ENCODE results near the gene CHN1.

The CHN1 gene

GRCh38 chr2:175030380-175031271, 25.4 kb upstream of the CHN1 start:
- 78 to 80% methylated on average over 5 of the region's 5 CpGs for WGBS, 2 experiments

GRCh38 chr2:175027755-175028154, 22.6 kb upstream of the CHN1 start:
- no peaks in the 10 kb centered on the region for H3K9me3 ChIP-seq (ENCODE audit: control insufficient read depth, low read length)
- H3K27ac ChIP-seq (ENCODE audit: insufficient read depth, low read depth, low read length, poor library complexity, severe bottlenecking) = no peak overlapping the region
- H3K36me3 ChIP-seq (ENCODE audit: control insufficient read depth, insufficient read depth, low read length) = no peaks in the 10 kb centered on the region
- 89 to 96% methylated on average over 3 of the region's 3 CpGs for WGBS, 2 experiments
- H3K27me3 ChIP-seq (ENCODE audit: control insufficient read depth, insufficient read depth, low read length, poor library complexity, severe bottlenecking) = no peaks in the 10 kb centered on the region
- H3K4me3 ChIP-seq (ENCODE audit: insufficient read depth, low read depth, low read length) = no peak overlapping the region
- H3K4me1 ChIP-seq (ENCODE audit: control insufficient read depth, insufficient read depth, low read length) = no peaks in the 10 kb centered on the region

More at GRCh38 chr2:175030380-175031271, 25.4 kb upstream of the CHN1 start:
- Histone ChIP-seq H3K27ac (ENCODE audit: insufficient read depth, low read depth, low read length, poor library complexity, severe bottlenecking) (no peak overlapping the region), H3K27me3 (ENCODE audit: control insufficient read depth, insufficient read depth, low read length, poor library complexity, severe bottlenecking) (no peaks in the 10 kb centered on the region), H3K36me3 (ENCODE audit: control insufficient read depth, insufficient read depth, low read length) (no peaks in the 10 kb centered on the region), H3K4me3 (ENCODE audit: insufficient read depth, low read depth, low read length) (no peak overlapping the region), H3K9me3 (ENCODE audit: control insufficient read depth, low read length) (no peaks in the 10 kb centered on the region), H3K4me1 (ENCODE audit: control insufficient read depth, insufficient read depth, low read length) (no peaks in the 10 kb centered on the region)

- Histone ChIP-seq H3K4me3 (ENCODE audit: insufficient read depth, low read depth, low read length) (no peak overlapping the region), H3K4me1 (ENCODE audit: control insufficient read depth, insufficient read depth, low read length) (no peaks in the 10 kb centered on the region), H3K27me3 (ENCODE audit: control insufficient read depth, insufficient read depth, low read length, poor library complexity, severe bottlenecking) (no peaks in the 10 kb centered on the region), H3K9me3 (ENCODE audit: control insufficient read depth, low read length) (no peaks in the 10 kb centered on the region), H3K36me3 (ENCODE audit: control insufficient read depth, insufficient read depth, low read length) (no peaks in the 10 kb centered on the region), H3K27ac (ENCODE audit: insufficient read depth, low read depth, low read length, poor library complexity, severe bottlenecking) (no peak overlapping the region)
- WGBS, 2 experiments = 83 to 84% methylated on average over 1 to 2 of the region's 2 CpGs
Observed at GRCh38 chr2:175026385-175026784, 21.2 kb upstream of the CHN1 start.

- H3K27me3 ChIP-seq (ENCODE audit: control insufficient read depth, insufficient read depth, low read length, poor library complexity, severe bottlenecking) = no peaks in the 10 kb centered on the region
- no peaks in the 10 kb centered on the region for H3K4me1 ChIP-seq (ENCODE audit: control insufficient read depth, insufficient read depth, low read length)
- H3K36me3 ChIP-seq (ENCODE audit: control insufficient read depth, insufficient read depth, low read length) = no peaks in the 10 kb centered on the region
- H3K9me3 ChIP-seq (ENCODE audit: control insufficient read depth, low read length) = no peaks in the 10 kb centered on the region
- WGBS, 2 experiments = 86 to 98% methylated on average over 1 of the region's 1 CpG
- no peak overlapping the region for H3K4me3 ChIP-seq (ENCODE audit: insufficient read depth, low read depth, low read length)
- H3K27ac ChIP-seq (ENCODE audit: insufficient read depth, low read depth, low read length, poor library complexity, severe bottlenecking) = no peak overlapping the region
Observed at GRCh38 chr2:175025946-175026345, 20.8 kb upstream of the CHN1 start.

- H3K27me3 ChIP-seq (ENCODE audit: control insufficient read depth, insufficient read depth, low read length, poor library complexity, severe bottlenecking) = no peaks in the 10 kb centered on the region
- no peaks in the 10 kb centered on the region for H3K9me3 ChIP-seq (ENCODE audit: control insufficient read depth, low read length)
- no peaks in the 10 kb centered on the region for H3K36me3 ChIP-seq (ENCODE audit: control insufficient read depth, insufficient read depth, low read length)
- WGBS, 2 experiments = 100% methylated on average over 2 of the region's 3 CpGs
- H3K4me1 ChIP-seq (ENCODE audit: control insufficient read depth, insufficient read depth, low read length) = no peaks in the 10 kb centered on the region
- no peak overlapping the region for H3K4me3 ChIP-seq (ENCODE audit: insufficient read depth, low read depth, low read length)
- H3K27ac ChIP-seq (ENCODE audit: insufficient read depth, low read depth, low read length, poor library complexity, severe bottlenecking) = no peak overlapping the region
Observed at GRCh38 chr2:175025233-175025632, 20.1 kb upstream of the CHN1 start.

- H3K36me3 ChIP-seq (ENCODE audit: control insufficient read depth, insufficient read depth, low read length) = no peaks in the 10 kb centered on the region
- H3K4me3 ChIP-seq (ENCODE audit: insufficient read depth, low read depth, low read length) = no peak overlapping the region
- WGBS, 2 experiments = 89 to 91% methylated on average over 3 of the region's 3 CpGs
- H3K4me1 ChIP-seq (ENCODE audit: control insufficient read depth, insufficient read depth, low read length) = no peaks in the 10 kb centered on the region
- H3K27me3 ChIP-seq (ENCODE audit: control insufficient read depth, insufficient read depth, low read length, poor library complexity, severe bottlenecking) = no peaks in the 10 kb centered on the region
- H3K9me3 ChIP-seq (ENCODE audit: control insufficient read depth, low read length) = no peaks in the 10 kb centered on the region
- H3K27ac ChIP-seq (ENCODE audit: insufficient read depth, low read depth, low read length, poor library complexity, severe bottlenecking) = no peak overlapping the region
Observed at GRCh38 chr2:175022923-175023322, 17.7 kb upstream of the CHN1 start.

GRCh38 chr2:175019566-175020327, 14.6 kb upstream of the CHN1 start:
- H3K27me3 ChIP-seq (ENCODE audit: control insufficient read depth, insufficient read depth, low read length, poor library complexity, severe bottlenecking) = no peaks in the 10 kb centered on the region
- no peaks in the 10 kb centered on the region for H3K4me1 ChIP-seq (ENCODE audit: control insufficient read depth, insufficient read depth, low read length)
- 91 to 92% methylated on average over 2 of the region's 2 CpGs for WGBS, 2 experiments
- H3K4me3 ChIP-seq (ENCODE audit: insufficient read depth, low read depth, low read length) = no peak overlapping the region
- H3K36me3 ChIP-seq (ENCODE audit: control insufficient read depth, insufficient read depth, low read length) = no peaks in the 10 kb centered on the region
- no peak overlapping the region for H3K27ac ChIP-seq (ENCODE audit: insufficient read depth, low read depth, low read length, poor library complexity, severe bottlenecking)
- H3K9me3 ChIP-seq (ENCODE audit: control insufficient read depth, low read length) = no peaks in the 10 kb centered on the region

- Histone ChIP-seq H3K36me3 (ENCODE audit: control insufficient read depth, insufficient read depth, low read length) (no peaks in the 10 kb centered on the region), H3K4me1 (ENCODE audit: control insufficient read depth, insufficient read depth, low read length) (no peaks in the 10 kb centered on the region), H3K27me3 (ENCODE audit: control insufficient read depth, insufficient read depth, low read length, poor library complexity, severe bottlenecking) (no peaks in the 10 kb centered on the region), H3K4me3 (ENCODE audit: insufficient read depth, low read depth, low read length) (no peak overlapping the region), H3K9me3 (ENCODE audit: control insufficient read depth, low read length) (no peaks in the 10 kb centered on the region), H3K27ac (ENCODE audit: insufficient read depth, low read depth, low read length, poor library complexity, severe bottlenecking) (no peak overlapping the region)
- 92 to 93% methylated on average over 5 of the region's 5 CpGs for WGBS, 2 experiments
Observed at GRCh38 chr2:175017618-175018414, 12.6 kb upstream of the CHN1 start.

- Histone ChIP-seq H3K36me3 (ENCODE audit: control insufficient read depth, insufficient read depth, low read length) (no peaks in the 10 kb centered on the region), H3K4me3 (ENCODE audit: insufficient read depth, low read depth, low read length) (no peak overlapping the region), H3K27me3 (ENCODE audit: control insufficient read depth, insufficient read depth, low read length, poor library complexity, severe bottlenecking) (no peaks in the 10 kb centered on the region), H3K4me1 (ENCODE audit: control insufficient read depth, insufficient read depth, low read length) (no peaks in the 10 kb centered on the region), H3K9me3 (ENCODE audit: control insufficient read depth, low read length) (no peaks in the 10 kb centered on the region), H3K27ac (ENCODE audit: insufficient read depth, low read depth, low read length, poor library complexity, severe bottlenecking) (no peak overlapping the region)
- 76 to 80% methylated on average over 3 of the region's 3 CpGs for WGBS, 2 experiments
Observed at GRCh38 chr2:175015340-175015739, 10.2 kb upstream of the CHN1 start.

- 98 to 100% methylated on average over 2 of the region's 2 CpGs for WGBS, 2 experiments
- H3K4me3 ChIP-seq (ENCODE audit: insufficient read depth, low read depth, low read length) = no peak overlapping the region
- no peaks in the 10 kb centered on the region for H3K9me3 ChIP-seq (ENCODE audit: control insufficient read depth, low read length)
- H3K4me1 ChIP-seq (ENCODE audit: control insufficient read depth, insufficient read depth, low read length) = peaks cover 7% of the 10 kb centered on the region
- H3K36me3 ChIP-seq (ENCODE audit: control insufficient read depth, insufficient read depth, low read length) = no peaks in the 10 kb centered on the region
- H3K27me3 ChIP-seq (ENCODE audit: control insufficient read depth, insufficient read depth, low read length, poor library complexity, severe bottlenecking) = no peaks in the 10 kb centered on the region
- no peak overlapping the region for H3K27ac ChIP-seq (ENCODE audit: insufficient read depth, low read depth, low read length, poor library complexity, severe bottlenecking)
Observed at GRCh38 chr2:175012516-175012915, 7.3 kb upstream of the CHN1 start.

All from ectodermal cell (in vitro differentiated cells).